HL-60 (cell line): ENCODE measurements around the gene KAZN.

Experiments
- DNase-seq, 2 experiments: peaks; one replicate each; pipeline ENCODE4 v3.0.0-alpha.2; 2010 to 2020; ENCODE audit warnings: low read depth in 1 of 2, low spot score in 1 of 2
- H3K27ac ChIP-seq: fragments of 250-450 bp; sonication (Bioruptor Pico); replicated peaks from 2 replicates; pipeline ENCODE4 v1.5.1; 2020; ENCODE audit warnings: mild to moderate bottlenecking, moderate library complexity
- H3K27me3 ChIP-seq: fragments of 250-450 bp; sonication (Bioruptor Pico); 2 replicates; pipeline ENCODE4 v1.5.1; 2021; ENCODE audit warnings: mild to moderate bottlenecking, moderate library complexity; ENCODE audit not compliant: insufficient read depth, poor library complexity, severe bottlenecking
- H3K4me3 ChIP-seq: replicated peaks from 2 replicates; pipeline ENCODE4 v1.5.1; 2011; ENCODE audit warnings: mild to moderate bottlenecking, control low read depth, low read length; ENCODE audit not compliant: insufficient read depth
- GABPA ChIP-seq: IDR thresholded peaks from 2 replicates; pipeline ENCODE4 v1.6.1; 2012; ENCODE audit warnings: low read depth
- POLR2AphosphoS5 ChIP-seq: IDR thresholded peaks from 2 replicates; pipeline ENCODE4 v1.6.1; 2012; ENCODE audit warnings: low read depth
- SPI1 ChIP-seq: IDR thresholded peaks from 2 replicates; pipeline ENCODE4 v1.6.1; 2012; ENCODE audit warnings: low read depth, mild to moderate bottlenecking, borderline replicate concordance
- TF ChIP-seq, protein P1 (sequence below): IDR thresholded peaks from 2 replicates; pipeline ENCODE4 v1.6.1; 2012; ENCODE audit warnings: low read depth; ENCODE audit not compliant: insufficient replicate concordance
- TF ChIP-seq, protein P2 (sequence below): IDR thresholded peaks from one replicate; pipeline ENCODE4 v1.5.1; 2011; ENCODE audit warnings: low read length, control low read depth, inconsistent platforms; ENCODE audit not compliant: insufficient read depth

Gene KAZN

GRCh38 chr1:14774225-14774624 lies 175.7 kb downstream of the KAZN start:
- Histone ChIP-seq H3K4me3 (no peak overlapping the region), H3K27ac (no peak overlapping the region), H3K27me3 (no peaks in the 10 kb centered on the region)
- TF ChIP-seq SPI1 (no peak), GABPA (no peak), POLR2AphosphoS5 (no peak)
- TF ChIP-seq, protein P1, sequence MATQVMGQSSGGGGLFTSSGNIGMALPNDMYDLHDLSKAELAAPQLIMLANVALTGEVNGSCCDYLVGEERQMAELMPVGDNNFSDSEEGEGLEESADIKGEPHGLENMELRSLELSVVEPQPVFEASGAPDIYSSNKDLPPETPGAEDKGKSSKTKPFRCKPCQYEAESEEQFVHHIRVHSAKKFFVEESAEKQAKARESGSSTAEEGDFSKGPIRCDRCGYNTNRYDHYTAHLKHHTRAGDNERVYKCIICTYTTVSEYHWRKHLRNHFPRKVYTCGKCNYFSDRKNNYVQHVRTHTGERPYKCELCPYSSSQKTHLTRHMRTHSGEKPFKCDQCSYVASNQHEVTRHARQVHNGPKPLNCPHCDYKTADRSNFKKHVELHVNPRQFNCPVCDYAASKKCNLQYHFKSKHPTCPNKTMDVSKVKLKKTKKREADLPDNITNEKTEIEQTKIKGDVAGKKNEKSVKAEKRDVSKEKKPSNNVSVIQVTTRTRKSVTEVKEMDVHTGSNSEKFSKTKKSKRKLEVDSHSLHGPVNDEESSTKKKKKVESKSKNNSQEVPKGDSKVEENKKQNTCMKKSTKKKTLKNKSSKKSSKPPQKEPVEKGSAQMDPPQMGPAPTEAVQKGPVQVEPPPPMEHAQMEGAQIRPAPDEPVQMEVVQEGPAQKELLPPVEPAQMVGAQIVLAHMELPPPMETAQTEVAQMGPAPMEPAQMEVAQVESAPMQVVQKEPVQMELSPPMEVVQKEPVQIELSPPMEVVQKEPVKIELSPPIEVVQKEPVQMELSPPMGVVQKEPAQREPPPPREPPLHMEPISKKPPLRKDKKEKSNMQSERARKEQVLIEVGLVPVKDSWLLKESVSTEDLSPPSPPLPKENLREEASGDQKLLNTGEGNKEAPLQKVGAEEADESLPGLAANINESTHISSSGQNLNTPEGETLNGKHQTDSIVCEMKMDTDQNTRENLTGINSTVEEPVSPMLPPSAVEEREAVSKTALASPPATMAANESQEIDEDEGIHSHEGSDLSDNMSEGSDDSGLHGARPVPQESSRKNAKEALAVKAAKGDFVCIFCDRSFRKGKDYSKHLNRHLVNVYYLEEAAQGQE = no peak
- TF ChIP-seq, protein P2, sequence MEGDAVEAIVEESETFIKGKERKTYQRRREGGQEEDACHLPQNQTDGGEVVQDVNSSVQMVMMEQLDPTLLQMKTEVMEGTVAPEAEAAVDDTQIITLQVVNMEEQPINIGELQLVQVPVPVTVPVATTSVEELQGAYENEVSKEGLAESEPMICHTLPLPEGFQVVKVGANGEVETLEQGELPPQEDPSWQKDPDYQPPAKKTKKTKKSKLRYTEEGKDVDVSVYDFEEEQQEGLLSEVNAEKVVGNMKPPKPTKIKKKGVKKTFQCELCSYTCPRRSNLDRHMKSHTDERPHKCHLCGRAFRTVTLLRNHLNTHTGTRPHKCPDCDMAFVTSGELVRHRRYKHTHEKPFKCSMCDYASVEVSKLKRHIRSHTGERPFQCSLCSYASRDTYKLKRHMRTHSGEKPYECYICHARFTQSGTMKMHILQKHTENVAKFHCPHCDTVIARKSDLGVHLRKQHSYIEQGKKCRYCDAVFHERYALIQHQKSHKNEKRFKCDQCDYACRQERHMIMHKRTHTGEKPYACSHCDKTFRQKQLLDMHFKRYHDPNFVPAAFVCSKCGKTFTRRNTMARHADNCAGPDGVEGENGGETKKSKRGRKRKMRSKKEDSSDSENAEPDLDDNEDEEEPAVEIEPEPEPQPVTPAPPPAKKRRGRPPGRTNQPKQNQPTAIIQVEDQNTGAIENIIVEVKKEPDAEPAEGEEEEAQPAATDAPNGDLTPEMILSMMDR = no peak
- no peak for DNase-seq

DNA sequence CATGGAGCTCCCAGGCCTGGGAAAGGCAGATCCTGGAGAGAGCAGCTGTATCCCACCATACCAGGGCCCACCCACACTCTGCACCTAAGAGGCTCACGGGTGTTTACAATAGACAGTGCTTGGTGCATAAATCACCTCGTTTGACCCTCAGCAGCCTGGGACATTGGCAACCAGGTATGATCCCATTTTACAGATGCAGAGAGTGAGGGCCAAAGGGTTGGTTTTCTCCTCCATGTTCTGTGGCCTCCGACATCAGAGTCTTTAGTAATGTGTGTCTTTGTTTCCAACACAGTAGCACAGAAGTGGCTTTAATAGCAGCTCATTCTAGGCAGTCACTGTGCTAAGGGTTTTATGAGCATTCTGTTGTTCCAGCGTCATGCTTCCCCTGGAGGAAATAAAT lies 176.5 kb downstream of the KAZN start:
- TF ChIP-seq POLR2AphosphoS5 (no peak), GABPA (no peak)
- no peak for DNase-seq
- H3K27ac ChIP-seq = no peak overlapping the region
- no peaks in the 10 kb centered on the region for H3K27me3 ChIP-seq
- no peak overlapping the region for H3K4me3 ChIP-seq

DNA sequence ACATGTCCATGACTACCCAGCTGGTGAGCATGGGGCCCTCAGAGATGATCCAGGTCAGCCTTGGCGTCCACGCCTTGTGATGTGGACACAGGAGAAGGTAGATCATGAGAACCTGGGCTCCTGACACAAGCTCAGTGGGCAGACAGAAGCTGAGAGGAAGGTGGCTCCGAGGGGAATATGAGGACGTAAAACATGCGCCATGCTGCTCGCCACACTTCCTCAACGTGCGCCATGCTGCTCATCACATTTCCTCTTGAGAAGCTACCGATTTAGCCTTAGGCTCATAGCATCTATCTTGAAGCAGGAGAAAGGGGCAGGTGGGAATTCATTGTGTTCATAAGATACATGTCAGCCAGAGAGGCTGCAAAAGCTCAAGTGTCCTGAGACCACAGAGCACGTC lies 176.9 kb downstream of the KAZN start:
- DNase-seq = no peak
- H3K27me3 ChIP-seq = no peaks in the 10 kb centered on the region
- no peak overlapping the region for H3K27ac ChIP-seq
- TF ChIP-seq, protein P2 = no peak
- TF ChIP-seq, protein P1 = no peak
- TF ChIP-seq POLR2AphosphoS5 (no peak), SPI1 (no peak), GABPA (no peak)
- H3K4me3 ChIP-seq = no peak overlapping the region

- no peak for DNase-seq
- no peaks in the 10 kb centered on the region for H3K27me3 ChIP-seq
- H3K27ac ChIP-seq = no peak overlapping the region
- no peak for TF ChIP-seq GABPA
- no peak overlapping the region for H3K4me3 ChIP-seq
Measured at GRCh38 chr1:14777516-14778506, 179.3 kb downstream of the KAZN start.

GRCh38 chr1:14778541-14778897 lies 180.0 kb downstream of the KAZN start:
- TF ChIP-seq, protein P2 = no peak
- TF ChIP-seq GABPA (no peak), SPI1 (no peak), POLR2AphosphoS5 (no peak)
- TF ChIP-seq, protein P1 = no peak
- DNase-seq = no peak
- Histone ChIP-seq H3K27ac (no peak overlapping the region), H3K27me3 (no peaks in the 10 kb centered on the region), H3K4me3 (no peak overlapping the region)
